HEK293 (cell line): ENCODE results near the gene NHLRC2.

Source experiments
- CTCF ChIA-PET: fragments of 350-600 bp; formaldehyde crosslinking; extraction: SDS; loops from one replicate; lab custom pipeline; 2021; ENCODE audit warnings: antibody characterized with exemption; lab: Yijun Ruan, JAX
- POLR2A ChIA-PET: fragments of 300-600 bp; formaldehyde crosslinking; extraction: SDS; loops from one replicate; lab custom pipeline; 2020; ENCODE audit warnings: antibody characterized with exemption, inconsistent platforms; lab: Yijun Ruan, JAX
- H3K27ac ChIP-seq: fragments of 200-500 bp; sonication (Bioruptor generic); 2 replicates; pipeline ENCODE4 v1.5.1; 2014; ENCODE audit warnings: low read depth, low read length, control low read depth, inconsistent platforms; ENCODE audit errors: extremely low read depth
- H3K36me3 ChIP-seq, 2 experiments: fragments of 200-500 bp in 1 of 2; sonication (Bioruptor generic) in 1 of 2; 1 replicate in 1 of 2; 2 replicates in 1 of 2; pipeline ENCODE4 v1.5.1; 2014 to 2017; ENCODE audit warnings: inconsistent platforms in 2 of 2, low read length in 2 of 2; ENCODE audit not compliant: control insufficient read depth in 2 of 2, insufficient read depth in 1 of 2
- H3K4me1 ChIP-seq: fragments of 200-500 bp; sonication (Bioruptor generic); 2 replicates; pipeline ENCODE4 v1.5.1; 2014; ENCODE audit warnings: mild to moderate bottlenecking, low read length, inconsistent platforms; ENCODE audit not compliant: control insufficient read depth, insufficient read depth
- H3K4me3 ChIP-seq: 2 replicates; pipeline ENCODE4 v1.5.1; 2011; ENCODE audit warnings: low read depth, mild to moderate bottlenecking, control low read depth, low read length, moderate library complexity
- H3K9me3 ChIP-seq: fragments of 200-500 bp; sonication (Bioruptor generic); 2 replicates; pipeline ENCODE4 v1.5.1; 2014; ENCODE audit warnings: low read depth, low read length, inconsistent platforms; ENCODE audit not compliant: control insufficient read depth, insufficient read depth
- EGR2 ChIP-seq: fragments of 450-650 bp; formaldehyde crosslinking; IDR thresholded peaks from 2 replicates; pipeline ENCODE4 v1.5.1; 2016; ENCODE audit warnings: low read depth, missing biosample characterization, missing genetic modification characterization
- HOXA7 ChIP-seq: sonication (generic); formaldehyde crosslinking; IDR thresholded peaks from 2 replicates; pipeline ENCODE4 v1.8.1; 2022; ENCODE audit warnings: missing genetic modification reagents, borderline replicate concordance
- KLF16 ChIP-seq: fragments of 450-650 bp; formaldehyde crosslinking; IDR thresholded peaks from 2 replicates; pipeline ENCODE4 v1.5.1; 2017; ENCODE audit warnings: missing biosample characterization, missing genetic modification characterization
- MZF1 ChIP-seq: fragments of 450-650 bp; formaldehyde crosslinking; IDR thresholded peaks from 2 replicates; pipeline ENCODE4 v1.5.1; 2017; ENCODE audit warnings: missing biosample characterization, missing genetic modification characterization, borderline replicate concordance
- RBAK ChIP-seq: fragments of 450-650 bp; formaldehyde crosslinking; IDR thresholded peaks from 2 replicates; pipeline ENCODE4 v1.5.1; 2016; ENCODE audit warnings: missing biosample characterization, missing genetic modification characterization
- SALL2 ChIP-seq: fragments of 450-650 bp; formaldehyde crosslinking; IDR thresholded peaks from 2 replicates; pipeline ENCODE4 v1.5.0; 2017; ENCODE audit warnings: missing biosample characterization, mild to moderate bottlenecking, missing genetic modification characterization, borderline replicate concordance
- ZBTB1 ChIP-seq: fragments of 450-650 bp; formaldehyde crosslinking; IDR thresholded peaks from 2 replicates; pipeline ENCODE4 v1.5.1; 2016; ENCODE audit warnings: missing biosample characterization, missing genetic modification characterization
- ZNF114 ChIP-seq: fragments of 450-650 bp; formaldehyde crosslinking; IDR thresholded peaks from 2 replicates; pipeline ENCODE4 v1.5.0; 2017; ENCODE audit warnings: missing biosample characterization, missing genetic modification characterization
- ZNF174 ChIP-seq: fragments of 450-650 bp; formaldehyde crosslinking; IDR thresholded peaks from 2 replicates; pipeline ENCODE4 v1.5.0; 2017; ENCODE audit warnings: missing biosample characterization, mild to moderate bottlenecking, missing genetic modification characterization
- ZNF292 ChIP-seq: fragments of 450-650 bp; formaldehyde crosslinking; IDR thresholded peaks from 2 replicates; pipeline ENCODE4 v1.5.1; 2016; ENCODE audit warnings: low read depth, missing biosample characterization, missing genetic modification characterization, borderline replicate concordance
- ZNF354C ChIP-seq: fragments of 450-650 bp; formaldehyde crosslinking; IDR thresholded peaks from 2 replicates; pipeline ENCODE4 v1.5.1; 2016; ENCODE audit warnings: missing biosample characterization, missing genetic modification characterization, low read depth, borderline replicate concordance
- ZNF544 ChIP-seq: fragments of 450-650 bp; formaldehyde crosslinking; IDR thresholded peaks from 2 replicates; pipeline ENCODE4 v1.5.0; 2017; ENCODE audit warnings: missing biosample characterization, missing genetic modification characterization
- ZNF548 ChIP-seq: fragments of 450-650 bp; formaldehyde crosslinking; IDR thresholded peaks from 2 replicates; pipeline ENCODE4 v1.5.1; 2016; ENCODE audit warnings: missing biosample characterization, missing genetic modification characterization
- ZNF549 ChIP-seq: fragments of 450-650 bp; IDR thresholded peaks from 2 replicates; pipeline ENCODE4 v1.5.1; 2018; ENCODE audit warnings: missing biosample characterization, missing genetic modification characterization, mild to moderate bottlenecking, inconsistent platforms, moderate library complexity
- ZNF707 ChIP-seq: fragments of 450-650 bp; formaldehyde crosslinking; IDR thresholded peaks from 2 replicates; pipeline ENCODE4 v1.5.1; 2016; ENCODE audit warnings: missing biosample characterization, missing genetic modification characterization
- ZNF747 ChIP-seq: fragments of 450-650 bp; formaldehyde crosslinking; IDR thresholded peaks from 2 replicates; pipeline ENCODE4 v1.5.1; 2016; ENCODE audit warnings: missing biosample characterization, missing genetic modification characterization
- ZNF785 ChIP-seq: fragments of 450-650 bp; formaldehyde crosslinking; IDR thresholded peaks from 2 replicates; pipeline ENCODE4 v1.5.1; 2016; ENCODE audit warnings: missing biosample characterization, missing genetic modification characterization
- TF ChIP-seq, protein P1 (sequence below): fragments of 450-650 bp; formaldehyde crosslinking; IDR thresholded peaks from 2 replicates; pipeline ENCODE4 v1.5.1; 2016; ENCODE audit warnings: missing biosample characterization, missing genetic modification characterization
- TF ChIP-seq, protein P2 (sequence below): fragments of 450-650 bp; formaldehyde crosslinking; IDR thresholded peaks from 2 replicates; pipeline ENCODE4 v1.5.1; 2017; ENCODE audit warnings: missing biosample characterization, missing genetic modification characterization
- TF ChIP-seq, protein P3 (sequence below): fragments of 450-650 bp; formaldehyde crosslinking; IDR thresholded peaks from 2 replicates; pipeline ENCODE4; 2016; ENCODE audit warnings: missing biosample characterization, missing genetic modification characterization
- TF ChIP-seq, protein P4 (sequence below): fragments of 450-650 bp; formaldehyde crosslinking; IDR thresholded peaks from 2 replicates; pipeline ENCODE4 v1.5.1; 2016; ENCODE audit warnings: missing biosample characterization, missing genetic modification characterization

The NHLRC2 gene

DNA sequence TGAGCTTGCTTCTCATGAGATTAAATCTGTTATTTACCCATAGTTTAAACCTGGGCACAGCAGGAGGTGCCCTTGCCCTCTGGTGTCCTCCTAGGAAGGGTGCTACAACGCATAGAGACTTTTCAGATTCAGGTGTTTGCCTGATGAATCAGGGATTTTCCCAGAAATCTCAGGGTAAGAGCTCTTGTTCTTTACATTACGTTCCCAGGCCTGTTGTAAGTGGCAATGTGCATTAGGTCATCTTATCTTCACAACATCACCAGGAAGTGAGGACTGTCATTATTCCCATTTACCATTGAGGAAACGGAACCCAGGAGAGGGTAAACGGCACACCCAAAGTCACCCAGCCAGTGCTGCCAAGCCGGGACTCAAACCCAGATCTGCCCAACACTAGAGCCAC, 73.0 kb downstream of the NHLRC2 start:
- CTCF ChIA-PET: interaction anchor here (0.6 kb wide), 2 partner anchors 21 to 133 kb away, joined by 3 read pairs; no protein-coding TSS in a partner anchor
- POLR2A ChIA-PET: no interaction called here
- TF ChIP-seq KLF16 (no peak), ZNF548 (no peak), RBAK (tag by site-specific recombination) (no peak), ZNF785 (tag by site-specific recombination) (no peak), ZNF747 (tag by site-specific recombination) (no peak), HOXA7 (CRISPR knock-in tag) (no peak)
- TF ChIP-seq, protein P1, sequence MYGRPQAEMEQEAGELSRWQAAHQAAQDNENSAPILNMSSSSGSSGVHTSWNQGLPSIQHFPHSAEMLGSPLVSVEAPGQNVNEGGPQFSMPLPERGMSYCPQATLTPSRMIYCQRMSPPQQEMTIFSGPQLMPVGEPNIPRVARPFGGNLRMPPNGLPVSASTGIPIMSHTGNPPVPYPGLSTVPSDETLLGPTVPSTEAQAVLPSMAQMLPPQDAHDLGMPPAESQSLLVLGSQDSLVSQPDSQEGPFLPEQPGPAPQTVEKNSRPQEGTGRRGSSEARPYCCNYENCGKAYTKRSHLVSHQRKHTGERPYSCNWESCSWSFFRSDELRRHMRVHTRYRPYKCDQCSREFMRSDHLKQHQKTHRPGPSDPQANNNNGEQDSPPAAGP (tag by site-specific recombination): no peak
- TF ChIP-seq, protein P2, sequence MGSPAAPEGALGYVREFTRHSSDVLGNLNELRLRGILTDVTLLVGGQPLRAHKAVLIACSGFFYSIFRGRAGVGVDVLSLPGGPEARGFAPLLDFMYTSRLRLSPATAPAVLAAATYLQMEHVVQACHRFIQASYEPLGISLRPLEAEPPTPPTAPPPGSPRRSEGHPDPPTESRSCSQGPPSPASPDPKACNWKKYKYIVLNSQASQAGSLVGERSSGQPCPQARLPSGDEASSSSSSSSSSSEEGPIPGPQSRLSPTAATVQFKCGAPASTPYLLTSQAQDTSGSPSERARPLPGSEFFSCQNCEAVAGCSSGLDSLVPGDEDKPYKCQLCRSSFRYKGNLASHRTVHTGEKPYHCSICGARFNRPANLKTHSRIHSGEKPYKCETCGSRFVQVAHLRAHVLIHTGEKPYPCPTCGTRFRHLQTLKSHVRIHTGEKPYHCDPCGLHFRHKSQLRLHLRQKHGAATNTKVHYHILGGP (tag by site-specific recombination): no peak
- TF ChIP-seq, protein P3, sequence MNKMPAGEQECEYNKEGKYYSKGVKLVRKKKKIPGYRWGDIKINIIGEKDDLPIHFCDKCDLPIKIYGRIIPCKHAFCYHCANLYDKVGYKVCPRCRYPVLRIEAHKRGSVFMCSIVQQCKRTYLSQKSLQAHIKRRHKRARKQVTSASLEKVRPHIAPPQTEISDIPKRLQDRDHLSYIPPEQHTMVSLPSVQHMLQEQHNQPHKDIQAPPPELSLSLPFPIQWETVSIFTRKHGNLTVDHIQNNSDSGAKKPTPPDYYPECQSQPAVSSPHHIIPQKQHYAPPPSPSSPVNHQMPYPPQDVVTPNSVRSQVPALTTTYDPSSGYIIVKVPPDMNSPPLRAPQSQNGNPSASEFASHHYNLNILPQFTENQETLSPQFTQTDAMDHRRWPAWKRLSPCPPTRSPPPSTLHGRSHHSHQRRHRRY (tag by site-specific recombination): no peak

DNA sequence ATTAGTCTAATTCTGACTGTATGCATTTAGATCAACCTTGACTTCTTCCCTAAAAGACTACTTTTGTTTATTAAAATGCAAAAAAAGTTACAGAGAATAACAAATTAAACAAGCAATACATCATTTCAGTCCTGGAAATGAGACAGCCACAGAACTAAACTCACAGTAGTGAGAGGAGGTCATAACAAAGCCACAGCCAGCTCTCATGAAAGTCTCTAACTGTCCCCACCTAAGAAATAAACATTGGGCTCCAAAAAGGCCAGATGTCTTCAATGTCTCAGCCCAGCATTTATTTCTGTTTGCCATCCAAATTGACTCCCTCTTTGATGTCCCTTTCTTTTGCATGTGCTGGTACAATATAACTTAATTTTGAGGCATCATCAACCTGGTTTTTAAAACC, 74.4 kb downstream of the NHLRC2 start:
- CTCF ChIA-PET: interaction anchor here (1.3 to 1.4 kb wide), 2 partner anchors 8 to 26 kb away, joined by 4 read pairs; no protein-coding TSS in a partner anchor
- POLR2A ChIA-PET: no interaction called here
- Histone ChIP-seq H3K4me1 (no peaks in the 10 kb centered on the region), H3K36me3 (no peaks in the 10 kb centered on the region), H3K9me3 (no peaks in the 10 kb centered on the region), H3K27ac (no peak overlapping the region), H3K4me3 (no peak overlapping the region)
- TF ChIP-seq ZBTB1 (no peak), EGR2 (tag by site-specific recombination) (no peak), ZNF292 (tag by site-specific recombination) (no peak), ZNF549 (no peak), ZNF544 (tag by site-specific recombination) (no peak), SALL2 (no peak)

More for the DNA sequence above, 73.0 kb downstream of the NHLRC2 start:
- Histone ChIP-seq H3K4me1 (no peaks in the 10 kb centered on the region), H3K4me3 (no peak overlapping the region), H3K36me3 (no peaks in the 10 kb centered on the region), H3K27ac (no peak overlapping the region), H3K9me3 (no peaks in the 10 kb centered on the region)

DNA sequence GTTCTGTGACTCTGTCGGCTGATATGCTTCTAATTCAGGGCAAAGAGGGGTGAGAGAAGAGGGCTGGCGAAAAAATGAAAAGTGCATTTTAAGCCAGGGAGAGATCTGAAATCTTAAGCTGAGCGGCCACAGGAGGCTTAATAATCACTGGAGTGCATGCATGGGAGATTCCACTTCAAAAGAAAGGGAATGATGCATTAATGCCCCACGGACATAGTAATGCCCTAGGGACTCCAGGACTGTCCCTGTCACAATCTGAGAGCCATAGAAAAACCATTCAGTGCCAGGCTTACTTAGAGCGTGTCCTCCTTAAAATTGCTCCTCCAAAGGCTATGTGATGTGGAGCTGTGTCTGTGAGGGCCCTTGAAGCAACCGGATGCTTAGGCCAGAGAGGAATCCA, 75.1 kb downstream of the NHLRC2 start:
- POLR2A ChIA-PET: no interaction called here
- no peak for TF ChIP-seq KLF16
- H3K27ac ChIP-seq: no peak overlapping the region
- H3K4me3 ChIP-seq: no peak overlapping the region
- no peaks in the 10 kb centered on the region for H3K36me3 ChIP-seq
- H3K9me3 ChIP-seq: no peaks in the 10 kb centered on the region
- no peaks in the 10 kb centered on the region for H3K4me1 ChIP-seq
- CTCF ChIA-PET: interaction anchor here (0.7 to 1.4 kb wide), 3 partner anchors 9 to 301 kb away, joined by 3 to 4 read pairs (median 4); no protein-coding TSS in a partner anchor

DNA sequence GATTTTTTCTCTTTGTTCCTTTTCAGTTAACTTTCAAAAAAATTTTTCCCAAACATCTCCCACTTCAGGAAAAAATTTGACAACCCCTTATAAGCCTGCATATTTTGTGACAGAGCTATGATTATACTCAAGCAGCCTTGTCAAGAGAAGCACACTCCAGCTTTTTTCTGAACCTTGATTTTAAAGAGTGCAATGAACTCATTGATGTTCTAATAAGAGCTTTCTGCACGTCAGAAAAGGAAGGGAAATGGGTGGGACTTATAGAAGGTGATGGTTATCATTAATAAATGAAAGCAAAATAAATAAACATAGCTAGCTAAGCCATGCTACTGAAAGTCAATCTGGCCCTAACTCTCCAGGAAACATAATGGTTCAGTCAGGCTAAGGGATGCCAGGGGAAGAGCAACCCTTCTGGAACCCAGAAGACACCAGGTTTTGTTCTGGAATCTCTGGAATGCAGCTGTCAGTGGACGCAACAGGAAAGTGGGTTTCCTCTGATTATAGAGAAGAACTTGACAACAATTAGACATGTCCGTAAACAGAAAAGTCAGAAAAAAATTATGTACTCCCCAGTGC, 76.1 kb downstream of the NHLRC2 start:
- POLR2A ChIA-PET: no interaction called here
- CTCF ChIA-PET: no interaction called here

More for the DNA sequence above, 76.1 kb downstream of the NHLRC2 start:
- no peak overlapping the region for H3K4me3 ChIP-seq
- TF ChIP-seq, protein P4, sequence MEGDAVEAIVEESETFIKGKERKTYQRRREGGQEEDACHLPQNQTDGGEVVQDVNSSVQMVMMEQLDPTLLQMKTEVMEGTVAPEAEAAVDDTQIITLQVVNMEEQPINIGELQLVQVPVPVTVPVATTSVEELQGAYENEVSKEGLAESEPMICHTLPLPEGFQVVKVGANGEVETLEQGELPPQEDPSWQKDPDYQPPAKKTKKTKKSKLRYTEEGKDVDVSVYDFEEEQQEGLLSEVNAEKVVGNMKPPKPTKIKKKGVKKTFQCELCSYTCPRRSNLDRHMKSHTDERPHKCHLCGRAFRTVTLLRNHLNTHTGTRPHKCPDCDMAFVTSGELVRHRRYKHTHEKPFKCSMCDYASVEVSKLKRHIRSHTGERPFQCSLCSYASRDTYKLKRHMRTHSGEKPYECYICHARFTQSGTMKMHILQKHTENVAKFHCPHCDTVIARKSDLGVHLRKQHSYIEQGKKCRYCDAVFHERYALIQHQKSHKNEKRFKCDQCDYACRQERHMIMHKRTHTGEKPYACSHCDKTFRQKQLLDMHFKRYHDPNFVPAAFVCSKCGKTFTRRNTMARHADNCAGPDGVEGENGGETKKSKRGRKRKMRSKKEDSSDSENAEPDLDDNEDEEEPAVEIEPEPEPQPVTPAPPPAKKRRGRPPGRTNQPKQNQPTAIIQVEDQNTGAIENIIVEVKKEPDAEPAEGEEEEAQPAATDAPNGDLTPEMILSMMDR (tag by site-specific recombination): no peak
- TF ChIP-seq ZNF707 (tag by site-specific recombination) (no peak), ZNF114 (no peak), ZNF354C (tag by site-specific recombination) (no peak), ZNF174 (tag by site-specific recombination) (no peak), MZF1 (no peak)
- TF ChIP-seq, all 188 proteins: peak for 0
- Histone ChIP-seq H3K4me1 (no peaks in the 10 kb centered on the region), H3K36me3 (no peaks in the 10 kb centered on the region), H3K27ac (no peak overlapping the region), H3K9me3 (no peaks in the 10 kb centered on the region)
